ENCODE data around the gene FCHSD1.
A peak's percentile ranks its signal among the peaks of the same experiment; 100 is the strongest.

The FCHSD1 gene

GRCh38 chr5:141640698-141641097 lies 10.5 kb downstream of the FCHSD1 start:
- no peak for FAIRE-seq

- no peak for FAIRE-seq
Measured at GRCh38 chr5:141640051-141640415, 11.2 kb downstream of the FCHSD1 start.

- FAIRE-seq, result no peak
Measured at GRCh38 chr5:141639357-141640050, 11.7 kb downstream of the FCHSD1 start.

- no peak for FAIRE-seq
Measured at GRCh38 chr5:141638771-141639170, 12.4 kb downstream of the FCHSD1 start.

GRCh38 chr5:141637767-141638419 lies 13.3 kb downstream of the FCHSD1 start:
- no peak for FAIRE-seq

GRCh38 chr5:141637123-141637766 lies 14.0 kb downstream of the FCHSD1 start:
- no peak for FAIRE-seq

GRCh38 chr5:141636413-141637122 lies 14.7 kb downstream of the FCHSD1 start, which contains the start of the genes HDAC3 and RELL2:
HDAC3 (minus strand) TSS chr5:141636849; CDS start chr5:141636790, 59 bp downstream.
RELL2 (plus strand) TSS chr5:141636997; CDS start chr5:141638226, 1,229 bp downstream.
- FAIRE-seq, result no peak

- FAIRE-seq, result no peak
Measured at GRCh38 chr5:141636106-141636412, 15.2 kb downstream of the FCHSD1 start.

GRCh38 chr5:141635646-141636045 lies 15.6 kb downstream of the FCHSD1 start:
- no peak for FAIRE-seq

GRCh38 chr5:141634720-141635119 lies 16.5 kb downstream of the FCHSD1 start:
- no peak for FAIRE-seq

- no peak for FAIRE-seq
Measured at GRCh38 chr5:141633871-141634561, 17.2 kb downstream of the FCHSD1 start.

- FAIRE-seq, result no peak
Measured at GRCh38 chr5:141632650-141633049, 18.6 kb downstream of the FCHSD1 start.

GRCh38 chr5:141630570-141631140 lies 20.6 kb downstream of the FCHSD1 start:
- FAIRE-seq, result no peak

GRCh38 chr5:141628175-141628788 lies 22.9 kb downstream of the FCHSD1 start:
- no peak for FAIRE-seq

- FAIRE-seq, result no peak
Measured at GRCh38 chr5:141623611-141624010, 27.6 kb downstream of the FCHSD1 start.

GRCh38 chr5:141623186-141623585 lies 28.0 kb downstream of the FCHSD1 start:
- FAIRE-seq, result no peak

- FAIRE-seq, result peak; percentile 53
Measured at GRCh38 chr5:141618804-141619554, 32.2 kb downstream of the FCHSD1 start, which contains the start of gene DIAPH1. DIAPH1 (minus strand) TSS chr5:141619000; CDS start chr5:141618914, 86 bp downstream.

- FAIRE-seq, result no peak
Measured at GRCh38 chr5:141618030-141618803, 33.0 kb downstream of the FCHSD1 start.

GRCh38 chr5:141617682-141618029 lies 33.6 kb downstream of the FCHSD1 start:
- FAIRE-seq, result no peak

- no peak for FAIRE-seq
Measured at GRCh38 chr5:141617128-141617527, 34.1 kb downstream of the FCHSD1 start.
